Esophagus squamous epithelium (tissue), 5 donors: ENCODE measurements around the gene CDH13. TPM values are rescaled to one million over a fixed set of nuclear protein-coding genes. Genes with fewer than 3 reads are reported as not detected.

ENCODE experiments used
- DNase-seq: peaks from one replicate; lab custom pipeline; 2025; lab: John Stamatoyannopoulos, UW
- H3K27ac ChIP-seq, 4 donors: fragments of 200-600 bp; sonication (generic); one replicate each; pipeline ENCODE4 v1.5.1; 2016 to 2019; ENCODE audit warnings: mild to moderate bottlenecking in 1 of 4
- H3K27me3 ChIP-seq, 4 donors: fragments of 200-600 bp; sonication (generic); 1 replicate in 3 of 4; 2 replicates in 1 of 4; pipeline versions ENCODE4 v1.5.1 to v1.6.0; 2017 to 2021; ENCODE audit warnings: antibody characterized with exemption in 1 of 4
- H3K36me3 ChIP-seq, 3 donors: fragments of 200-600 bp; sonication (generic); one replicate each; pipeline ENCODE4 v1.5.1; 2016 to 2019
- H3K4me1 ChIP-seq, 3 donors: fragments of 200-600 bp; sonication (generic); one replicate each; pipeline ENCODE4 v1.5.1; 2017 to 2019
- H3K4me3 ChIP-seq, 4 donors: fragments of 200-600 bp; sonication (generic); 1 replicate in 3 of 4; 2 replicates in 1 of 4; pipeline ENCODE4 v1.5.1; 2016 to 2019; ENCODE audit warnings: mild to moderate bottlenecking in 2 of 4, moderate library complexity in 1 of 4
- H3K9me3 ChIP-seq, 3 donors: fragments of 200-600 bp; sonication (generic); one replicate each; pipeline ENCODE4 v1.5.1; 2016 to 2019
- CTCF ChIP-seq, 6 experiments: fragments of 450-650 bp in 4 of 6; fragments of 200-600 bp in 2 of 6; sonication (generic) in 2 of 6; IDR thresholded peaks; one replicate each; pipeline ENCODE4 v1.5.1; 2016 to 2019; ENCODE audit warnings: antibody characterized with exemption in 6 of 6, mild to moderate bottlenecking in 4 of 6, moderate library complexity in 4 of 6
- POLR2A ChIP-seq, 4 donors: fragments of 450-650 bp; IDR thresholded peaks; one replicate each; pipeline ENCODE4 v1.6.1; 2017; ENCODE audit warnings: antibody characterized with exemption in 4 of 4, mild to moderate bottlenecking in 4 of 4, moderate library complexity in 3 of 4
- WGBS, 2 donors: methylation state at CpG; one replicate each; pipeline ENCODE4 v1.1.5; 2018; 5-methylcytosine and 5-hydroxymethylcytosine counted together
- intact Hi-C: fragments of 100-400 bp; cut with DNase I; formaldehyde crosslinking; loops from one replicate; pipeline ENCODE4 v1.15.0; 2022
- total RNA-seq, 4 donors: library from RNA; depleted of rRNA; stranded (reverse); fragments of >200 nt; gene quantifications; one replicate each; pipeline ENCODE4 v1.1.0, GENCODE V29; 2016
- donor health status: DM: yes; HTN: yes; CAD: no.

Gene CDH13
- total RNA-seq, 4 donors from 2014 or later: 6.9 to 31.9 (median 21.1) TPM

GRCh38 chr16:82876951-82877350 lies 250.2 kb downstream of the CDH13 start:
- Histone ChIP-seq H3K27me3 (no peaks in the 10 kb centered on the region), H3K4me3 (no peak overlapping the region), H3K36me3 (no peaks in the 10 kb centered on the region), H3K4me1 (no peaks in the 10 kb centered on the region), H3K27ac (no peak overlapping the region), H3K9me3 (no peaks in the 10 kb centered on the region)
- no peak for TF ChIP-seq CTCF (IDR thresholded peaks at IDR 0.05)
- TF ChIP-seq POLR2A (IDR thresholded peaks at IDR 0.05): no peak
- intact Hi-C loops: no loop called here
- no peak for DNase-seq

GRCh38 chr16:82878466-82878865 lies 251.7 kb downstream of the CDH13 start:
- DNase-seq: no peak
- Histone ChIP-seq H3K4me3 (no peak overlapping the region), H3K27ac (no peak overlapping the region), H3K4me1 (no peaks in the 10 kb centered on the region), H3K27me3 (no peaks in the 10 kb centered on the region), H3K36me3 (no peaks in the 10 kb centered on the region), H3K9me3 (no peaks in the 10 kb centered on the region)
- TF ChIP-seq CTCF (IDR thresholded peaks at IDR 0.05): no peak
- TF ChIP-seq POLR2A (IDR thresholded peaks at IDR 0.05): no peak
- WGBS, 2 donors: 60 to 78% methylated on average over 5 of the region's 5 CpGs
- intact Hi-C loops: no loop called here

DNA sequence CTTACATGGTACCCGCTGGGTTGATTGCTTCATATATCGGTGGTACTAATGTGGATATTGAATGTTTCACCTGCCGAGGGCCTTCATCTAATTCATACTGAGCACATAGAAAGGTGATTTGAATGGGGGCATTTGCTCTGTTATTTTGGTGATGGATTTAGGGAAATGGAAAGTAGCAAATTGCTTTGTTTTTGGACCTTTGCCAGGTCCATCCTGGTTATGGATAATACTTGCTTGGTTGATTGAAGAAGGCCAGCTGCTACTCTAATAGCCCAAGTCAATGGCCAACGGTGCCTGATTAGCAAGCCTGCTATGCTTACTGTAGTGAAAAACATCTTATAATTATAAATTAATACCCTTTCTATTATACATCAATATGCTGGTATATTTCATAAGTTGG lies 253.6 kb downstream of the CDH13 start:
- Histone ChIP-seq H3K9me3 (no peaks in the 10 kb centered on the region), H3K4me3 (no peak overlapping the region), H3K4me1 (no peaks in the 10 kb centered on the region), H3K27me3 (no peaks in the 10 kb centered on the region), H3K36me3 (no peaks in the 10 kb centered on the region), H3K27ac (no peak overlapping the region)
- no peak for DNase-seq
- intact Hi-C loops: no loop called here
- 89 to 92% methylated on average over 4 of the region's 4 CpGs for WGBS, 2 donors
- TF ChIP-seq POLR2A (IDR thresholded peaks at IDR 0.05): no peak
- no peak for TF ChIP-seq CTCF (IDR thresholded peaks at IDR 0.05)

DNA sequence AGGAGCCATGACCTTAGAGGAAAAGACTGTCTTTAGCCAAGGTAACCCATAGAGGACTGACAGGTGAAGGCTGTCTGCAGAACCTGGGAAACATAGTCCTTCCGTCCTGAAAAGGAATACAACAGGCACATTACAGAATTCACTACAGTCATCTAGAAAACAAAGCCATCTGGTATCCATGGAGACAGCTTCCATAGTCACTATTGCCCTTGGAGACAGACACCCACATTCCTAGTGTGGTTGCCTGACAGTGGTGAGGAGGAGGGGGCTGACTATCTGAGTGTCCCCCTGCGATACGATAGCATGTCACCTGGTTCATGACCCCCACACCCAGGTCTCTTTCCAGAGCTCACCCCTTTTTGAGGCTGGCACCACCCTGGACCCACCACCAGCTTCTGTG lies 254.7 kb downstream of the CDH13 start:
- Histone ChIP-seq H3K27ac (no peak overlapping the region), H3K27me3 (no peaks in the 10 kb centered on the region), H3K4me3 (no peak overlapping the region), H3K36me3 (no peaks in the 10 kb centered on the region), H3K4me1 (no peaks in the 10 kb centered on the region), H3K9me3 (no peaks in the 10 kb centered on the region)
- 83 to 100% methylated on average over 2 of the region's 3 CpGs for WGBS, 2 donors
- intact Hi-C loops: no loop called here
- DNase-seq: no peak
- no peak for TF ChIP-seq POLR2A (IDR thresholded peaks at IDR 0.05)
- TF ChIP-seq CTCF (IDR thresholded peaks at IDR 0.05): no peak

GRCh38 chr16:82882226-82882625 lies 255.5 kb downstream of the CDH13 start:
- TF ChIP-seq CTCF (IDR thresholded peaks at IDR 0.05): no peak
- no peak for TF ChIP-seq POLR2A (IDR thresholded peaks at IDR 0.05)
- DNase-seq: no peak
- H3K9me3 ChIP-seq: no peaks in the 10 kb centered on the region
- H3K27ac ChIP-seq: no peak overlapping the region
- H3K36me3 ChIP-seq: no peaks in the 10 kb centered on the region
- intact Hi-C loops: no loop called here
- no peaks in the 10 kb centered on the region for H3K4me1 ChIP-seq
- no peaks in the 10 kb centered on the region for H3K27me3 ChIP-seq
- WGBS, 2 donors: 79 to 91% methylated on average over 6 of the region's 6 CpGs
- no peak overlapping the region for H3K4me3 ChIP-seq
